Chondrocyte (in vitro differentiated cells): Measurements from ENCODE around the gene TXNDC2. TPM values are rescaled to one million over a fixed set of nuclear protein-coding genes. Genes with fewer than 3 reads are reported as not detected.

Source experiments
- DNase-seq: peaks from one replicate; pipeline ENCODE4 v3.0.0; 2021; ENCODE audit warnings: mixed read lengths, low spot score
- H3K27ac Mint-ChIP-seq: one replicate; pipeline ENCODE4 v1.8.0; 2021; ENCODE audit warnings: mild to moderate bottlenecking, moderate library complexity, mixed read lengths; ENCODE audit not compliant: unreplicated experiment
- H3K27me3 Mint-ChIP-seq: 2 replicates; pipeline ENCODE4 v1.8.0; 2021; ENCODE audit warnings: low read depth, mixed read lengths
- H3K36me3 Mint-ChIP-seq: 2 replicates; pipeline ENCODE4 v1.8.0; 2021; ENCODE audit warnings: low read depth, mixed read lengths
- H3K4me1 Mint-ChIP-seq: 2 replicates; pipeline ENCODE4 v1.8.0; 2021; ENCODE audit warnings: low read depth, mild to moderate bottlenecking, mixed read lengths
- H3K4me3 Mint-ChIP-seq: one replicate; pipeline ENCODE4 v1.8.0; 2021; ENCODE audit warnings: mild to moderate bottlenecking, moderate library complexity, mixed read lengths; ENCODE audit not compliant: unreplicated experiment
- H3K9me3 Mint-ChIP-seq: 2 replicates; pipeline ENCODE4 v1.8.0; 2021; ENCODE audit warnings: low read depth, mixed read lengths
- total RNA-seq: library from RNA; stranded (reverse); gene quantifications from 3 replicates; pipeline ENCODE4 v1.2.1, GENCODE V29; 2021
- TF ChIP-seq, protein P1 (sequence below): fragments of 200-600 bp; sonication (generic); IDR thresholded peaks from 2 replicates; pipeline ENCODE4 v1.5.0; 2021; ENCODE audit warnings: antibody characterized with exemption, mild to moderate bottlenecking, moderate library complexity

TXNDC2 gene
- total RNA-seq, 1 donor from 2014 or later: 0.17 TPM

DNA sequence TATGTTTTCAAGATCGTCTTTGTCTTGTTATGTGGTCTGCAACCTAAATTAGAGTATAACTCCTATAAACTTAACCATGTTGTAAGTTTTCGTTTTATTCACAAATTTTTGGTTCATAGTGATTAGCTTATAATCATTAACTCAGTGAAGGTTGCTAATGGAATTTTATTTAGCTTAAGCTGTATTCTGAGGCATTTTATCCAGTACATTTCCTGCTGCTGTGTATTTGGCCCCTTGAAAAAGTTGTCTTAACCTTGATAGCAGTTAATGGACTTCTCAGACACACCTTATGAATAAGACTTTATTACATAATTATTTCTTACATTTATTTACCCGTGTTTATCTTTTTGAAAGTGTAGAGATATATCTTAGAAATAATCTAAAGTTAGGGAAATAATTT, 48.5 kb downstream of the TXNDC2 start:
- no peak for DNase-seq
- Mint-ChIP-seq H3K9me3 (no peaks in the 10 kb centered on the region), H3K27ac (peak overlapping the region; percentile 43), H3K4me1 (peaks cover 29% of the 10 kb centered on the region), H3K4me3 (no peak overlapping the region), H3K27me3 (no peaks in the 10 kb centered on the region), H3K36me3 (peaks cover 15% of the 10 kb centered on the region)
- TF ChIP-seq, protein P1, sequence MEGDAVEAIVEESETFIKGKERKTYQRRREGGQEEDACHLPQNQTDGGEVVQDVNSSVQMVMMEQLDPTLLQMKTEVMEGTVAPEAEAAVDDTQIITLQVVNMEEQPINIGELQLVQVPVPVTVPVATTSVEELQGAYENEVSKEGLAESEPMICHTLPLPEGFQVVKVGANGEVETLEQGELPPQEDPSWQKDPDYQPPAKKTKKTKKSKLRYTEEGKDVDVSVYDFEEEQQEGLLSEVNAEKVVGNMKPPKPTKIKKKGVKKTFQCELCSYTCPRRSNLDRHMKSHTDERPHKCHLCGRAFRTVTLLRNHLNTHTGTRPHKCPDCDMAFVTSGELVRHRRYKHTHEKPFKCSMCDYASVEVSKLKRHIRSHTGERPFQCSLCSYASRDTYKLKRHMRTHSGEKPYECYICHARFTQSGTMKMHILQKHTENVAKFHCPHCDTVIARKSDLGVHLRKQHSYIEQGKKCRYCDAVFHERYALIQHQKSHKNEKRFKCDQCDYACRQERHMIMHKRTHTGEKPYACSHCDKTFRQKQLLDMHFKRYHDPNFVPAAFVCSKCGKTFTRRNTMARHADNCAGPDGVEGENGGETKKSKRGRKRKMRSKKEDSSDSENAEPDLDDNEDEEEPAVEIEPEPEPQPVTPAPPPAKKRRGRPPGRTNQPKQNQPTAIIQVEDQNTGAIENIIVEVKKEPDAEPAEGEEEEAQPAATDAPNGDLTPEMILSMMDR: no peak

Other genes starting within 250 kb of the TXNDC2 start
- 82.4 to 89.6 TPM (median 87.7 TPM) in 3 replicates for gene RAB31, start 177.7 kb upstream of the TXNDC2 start, total RNA-seq
- gene VAPA, start 28.0 kb downstream of the TXNDC2 start, total RNA-seq: 125 to 143 TPM (median 141 TPM) in 3 replicates